GM12878 (cell line): ENCODE data around the gene RERE. TPM values are rescaled to one million over a fixed set of nuclear protein-coding genes. Genes with fewer than 3 reads are reported as not detected.

Experiments
- ATAC-seq: fragments of 200-7000 bp; cut with Tn5 transposase; 3 replicates; pipeline ENCODE4 v1.9.1; 2020; ENCODE audit warnings: mild to moderate bottlenecking, moderate library complexity
- BruUV-seq: library from RNA; stranded (reverse); fragments of 400-500 nt; replicated peaks from 2 replicates; lab custom pipeline; 2021; lab: Mats Ljungman, UMichigan
- CTCF ChIA-PET: fragments of 300-600 bp; sonication (Branson Sonifier 250); formaldehyde crosslinking; extraction: SDS; loops from one replicate; lab custom pipeline; 2021; ENCODE audit warnings: inconsistent platforms; lab: Yijun Ruan, JAX
- POLR2A ChIA-PET: fragments of 350-600 bp; formaldehyde crosslinking; extraction: SDS; loops from one replicate; lab custom pipeline; 2021; ENCODE audit warnings: inconsistent platforms; lab: Charles Lee
- RAD21 ChIA-PET: fragments of 300-600 bp; sonication (Branson Sonifier 250); formaldehyde crosslinking; loops from one replicate; lab custom pipeline; 2023; ENCODE audit warnings: antibody characterized with exemption; ENCODE audit not compliant: unreplicated experiment; lab: Charles Lee
- SMC1A ChIA-PET: fragments of 300-600 bp; sonication (Branson Sonifier 250); formaldehyde crosslinking; loops from one replicate; lab custom pipeline; 2023; ENCODE audit not compliant: unreplicated experiment, uncharacterized antibody; lab: Charles Lee
- DNase-seq: peaks from one replicate; pipeline ENCODE4 v3.0.0-alpha.2; 2011; ENCODE audit warnings: low read depth, low spot score
- FAIRE-seq: peaks from 3 replicates; lab custom pipeline; 2011; peaks lifted over from hg19 to GRCh38; lab: Jason Lieb, UNC
- H2AFZ ChIP-seq: 2 replicates; pipeline ENCODE4 v1.6.0; 2011; ENCODE audit warnings: low read depth, low read length, control low read depth; ENCODE audit not compliant: control insufficient read depth
- H3K27ac ChIP-seq: 2 replicates; pipeline ENCODE4 v1.5.1; 2011; ENCODE audit warnings: control low read depth; ENCODE audit not compliant: control insufficient read depth, insufficient read depth
- H3K27me3 ChIP-seq, 2 experiments: replicated peaks in 1 of 2; 2 replicates each; pipeline versions ENCODE4 v1.6.0 to v1.6.1; 2011; ENCODE audit warnings: low read length in 1 of 2; ENCODE audit not compliant: control insufficient read depth in 2 of 2, insufficient read depth in 2 of 2
- H3K36me3 ChIP-seq, 2 experiments: 2 replicates each; pipeline ENCODE4 v1.5.1; 2011; ENCODE audit warnings: low read length in 1 of 2; ENCODE audit not compliant: control insufficient read depth in 2 of 2, insufficient read depth in 2 of 2
- H3K4me1 ChIP-seq: 2 replicates; pipeline ENCODE4 v1.6.1; 2011; ENCODE audit warnings: mild to moderate bottlenecking, low read length, moderate library complexity, mixed read lengths; ENCODE audit not compliant: control insufficient read depth, insufficient read depth
- H3K4me2 ChIP-seq: 2 replicates; pipeline ENCODE4 v1.6.0; 2011; ENCODE audit warnings: control low read depth; ENCODE audit not compliant: control insufficient read depth, insufficient read depth
- H3K4me3 ChIP-seq: fragments of 200-600 bp; sonication (generic); 2 replicates; pipeline ENCODE4 v1.5.1; 2016
- H3K79me2 ChIP-seq: 2 replicates; pipeline ENCODE4 v1.6.0; 2011; ENCODE audit warnings: low read length; ENCODE audit not compliant: control insufficient read depth, insufficient read depth
- H3K9ac ChIP-seq: 2 replicates; pipeline ENCODE4 v1.8.0; 2011; ENCODE audit warnings: low read length, control low read depth, mixed read lengths; ENCODE audit not compliant: control insufficient read depth, insufficient read depth
- H3K9me3 ChIP-seq: replicated peaks from 3 replicates; pipeline ENCODE4 v1.5.1; 2011; ENCODE audit warnings: mild to moderate bottlenecking, low read length; ENCODE audit not compliant: control insufficient read depth, insufficient read depth
- H4K20me1 ChIP-seq: 2 replicates; pipeline ENCODE4 v1.6.0; 2011; ENCODE audit not compliant: control insufficient read depth, insufficient read depth
- CHD2 ChIP-seq: IDR thresholded peaks from 2 replicates; pipeline ENCODE4 v1.6.1; 2011; ENCODE audit warnings: low read depth, low read length, improper control_type of control experiment, borderline replicate concordance
- NR2C2 ChIP-seq: IDR thresholded peaks from 2 replicates; pipeline ENCODE4 v1.6.1; 2011; ENCODE audit warnings: borderline replicate concordance, low read depth; ENCODE audit not compliant: control insufficient read depth, insufficient read length
- PAX5 ChIP-seq: IDR thresholded peaks from 2 replicates; pipeline ENCODE4 v1.6.1; 2011; ENCODE audit warnings: low read depth, low read length, borderline replicate concordance
- PML ChIP-seq: IDR thresholded peaks from 2 replicates; pipeline ENCODE4 v1.6.1; 2012; ENCODE audit warnings: low read length, inconsistent platforms
- POLR2AphosphoS5 ChIP-seq: IDR thresholded peaks from 2 replicates; pipeline ENCODE4 v1.6.1; 2011; ENCODE audit warnings: mild to moderate bottlenecking, low read length, inconsistent platforms
- RAD51 ChIP-seq: fragments of 450-650 bp; IDR thresholded peaks from 2 replicates; pipeline ENCODE4 v1.6.1; 2016; ENCODE audit warnings: moderate library complexity, mild to moderate bottlenecking, inconsistent platforms
- WGBS: methylation state at CpG from one replicate; pipeline ENCODE4 v1.1.6; 2016; ENCODE audit warnings: low lambda C conversion rate; ENCODE audit not compliant: insufficient replicate concordance, insufficient coverage; ENCODE audit errors: missing lambda C conversion rate; 5-methylcytosine and 5-hydroxymethylcytosine counted together
- in situ Hi-C: fragments of 300-500 bp; cut with MboI; formaldehyde crosslinking; loops from 9 replicates; pipeline ENCODE4 v1.14.3; 2018; ENCODE audit warnings: mixed read lengths
- intact Hi-C: fragments of 100-400 bp; cut with micrococcal nuclease; formaldehyde crosslinking; loops from one replicate; pipeline ENCODE4 v1.14.2; 2022; ENCODE audit not compliant: unreplicated experiment
- polyA plus RNA-seq, 11 experiments: library from polyadenylated mRNA; depleted of rRNA in 4 of 11; unstranded in 6 of 11; stranded (reverse) in 5 of 11; fragments of >200 nt; fragmentation: Nextera tagmentation in 4 of 11; fragmentation: Illumina TruSeq in 1 of 11; extraction: Ambion mirVana in 4 of 11; extraction: Trizol in 1 of 11; gene quantifications; 1 replicate in 1 of 11; 2 replicates in 10 of 11; pipeline versions ENCODE4 v1.2.1 to v1.2.3, GENCODE V29; 2011 to 2016; ENCODE audit warnings: inconsistent platforms in 2 of 11, missing spikeins in 2 of 11, low read depth in 1 of 11
- total RNA-seq, 4 experiments: library from RNA; depleted of rRNA in 3 of 4; stranded (reverse); fragments of >200 nt in 3 of 4; fragmentation: Illumina TruSeq in 1 of 4; extraction: Trizol in 1 of 4; gene quantifications; 2 replicates each; pipeline versions ENCODE4 v1.2.1 to v1.2.3, GENCODE V29; 2013 to 2021

RERE gene
- total and polyA plus RNA-seq, 10 of the 15 experiments (the other 5 are each of a cell fraction or from before 2014, with no cell fraction given), result 5.2 to 60.5 (median 20.2) TPM

DNA sequence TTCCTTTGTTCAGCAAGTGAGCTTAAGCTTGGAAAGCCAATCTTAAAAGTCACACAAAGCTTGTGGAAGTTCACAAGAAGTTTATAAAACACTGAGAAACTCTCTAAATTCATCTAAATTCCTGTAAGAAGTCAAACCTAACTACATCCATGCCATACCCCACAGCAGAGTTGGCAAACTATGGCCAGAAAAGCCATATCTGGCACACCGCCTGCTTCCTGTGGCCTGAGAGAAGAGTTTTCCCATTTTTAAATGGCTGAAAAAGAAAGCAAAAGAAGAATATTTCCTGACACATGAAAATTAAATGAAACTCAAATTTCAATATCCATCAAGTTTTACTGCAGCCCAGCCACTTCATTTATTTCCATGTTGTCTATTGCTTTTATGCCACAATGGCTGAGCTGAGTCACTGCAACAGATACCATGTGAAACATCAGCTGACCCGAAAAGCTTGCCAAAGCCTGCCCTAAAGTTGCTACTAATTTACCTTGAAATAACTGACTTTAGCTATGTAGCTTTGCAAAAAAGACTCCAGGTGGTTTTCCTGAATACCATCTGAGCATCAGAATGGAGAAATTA, 262.4 kb downstream of the RERE start:
- H4K20me1 ChIP-seq, result no peaks in the 10 kb centered on the region
- H3K27me3 ChIP-seq, result no peaks in the 10 kb centered on the region
- SMC1A ChIA-PET, result interaction anchor here (0.7 to 2.4 kb wide), 20 partner anchors 8 to 294 kb away, joined by 3 to 15 read pairs (median 4); no protein-coding TSS in a partner anchor
- H3K4me1 ChIP-seq, result peaks cover 9% of the 10 kb centered on the region
- no peak overlapping the region for H3K4me3 ChIP-seq
- H3K9me3 ChIP-seq, result no peaks in the 10 kb centered on the region
- WGBS, result 46% methylated on average over 2 of the region's 2 CpGs
- peaks cover 5 to 12% of the 10 kb centered on the region in 2 experiments; a peak in 3 of 4 replicates for H3K36me3 ChIP-seq
- H3K79me2 ChIP-seq, result peaks cover 5% of the 10 kb centered on the region
- intact Hi-C loops (no loop called here), in situ Hi-C loops (no loop called here)
- no TSS peak for BruUV-seq
- H3K27ac ChIP-seq, result no peak overlapping the region; the same call in 1 of the 2 replicates
- no peak overlapping the region for H3K9ac ChIP-seq
- RAD21 ChIA-PET, result interaction anchor here (1.0 to 3.3 kb wide), 8 partner anchors 22 to 294 kb away, joined by 3 to 13 read pairs (median 4); no protein-coding TSS in a partner anchor
- DNase-seq (no peak), FAIRE-seq (no peak), ATAC-seq (peak; percentile 71)
- H3K4me2 ChIP-seq, result no peak overlapping the region
- TF ChIP-seq CHD2 (no peak), RAD51 (peak; percentile 19; the same call in 1 of the 2 replicates)
- no peak overlapping the region for H2AFZ ChIP-seq
- POLR2A ChIA-PET, result interaction anchor here (0.6 to 1.4 kb wide), 4 partner anchors 22 to 180 kb away, joined by 3 to 4 read pairs (median 3); no protein-coding TSS in a partner anchor
- CTCF ChIA-PET, result interaction anchor here (0.6 to 13.0 kb wide), 17 partner anchors 10 to 294 kb away, joined by 3 to 211 read pairs (median 4); no protein-coding TSS in a partner anchor

DNA sequence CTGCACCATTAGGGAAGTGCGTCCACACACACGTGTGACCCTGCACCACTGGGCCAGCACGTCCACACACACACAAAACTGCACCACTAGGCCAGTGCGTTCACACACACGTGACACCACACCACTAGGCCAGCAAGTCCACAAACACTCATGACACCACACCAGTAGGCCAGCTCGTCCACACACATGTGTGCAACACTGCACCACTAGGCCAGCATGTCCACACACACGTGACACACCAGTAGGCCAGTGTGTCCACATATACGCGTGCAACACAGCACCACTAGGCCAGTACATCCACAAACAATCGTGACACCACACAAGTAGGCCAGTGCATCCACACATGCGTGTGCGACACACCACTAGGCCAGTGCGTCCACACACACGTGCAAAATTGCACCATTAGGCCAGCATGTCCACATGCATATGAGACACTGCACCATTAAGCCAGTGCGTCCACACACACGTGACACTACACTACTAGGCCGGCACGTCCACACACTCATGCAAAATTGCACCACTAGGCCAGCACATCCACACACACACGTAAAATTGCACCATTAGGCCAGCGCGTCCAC, 264.5 kb downstream of the RERE start:
- ChIA-PET SMC1A (interaction anchor here (0.8 to 3.0 kb wide), 6 partner anchors 9 to 296 kb away, joined by 3 to 16 read pairs (median 4); no protein-coding TSS in a partner anchor), POLR2A (no interaction called here), RAD21 (no interaction called here), CTCF (interaction anchor here (0.7 to 2.8 kb wide), 6 partner anchors 9 to 538 kb away, joined by 3 to 17 read pairs (median 4); no protein-coding TSS in a partner anchor)
- FAIRE-seq (no peak), DNase-seq (no peak), ATAC-seq (no peak)
- Histone ChIP-seq H3K27me3 (no peaks in the 10 kb centered on the region), H2AFZ (no peak overlapping the region), H3K4me1 (peaks cover 9% of the 10 kb centered on the region), H3K9ac (no peak overlapping the region), H3K36me3 (peaks cover 5 to 12% of the 10 kb centered on the region in 2 experiments; a peak in 3 of 4 replicates), H3K9me3 (no peaks in the 10 kb centered on the region), H3K4me2 (no peak overlapping the region), H3K27ac (no peak overlapping the region), H4K20me1 (no peaks in the 10 kb centered on the region), H3K4me3 (no peak overlapping the region)
- BruUV-seq, result no TSS peak
- in situ Hi-C loops, result no loop called here
- WGBS, result 96% methylated on average over 21 of the region's 21 CpGs
- TF ChIP-seq PAX5 (peak; percentile 42; the same call in 1 of the 2 replicates), POLR2AphosphoS5 (0 out of 2 replicates have a peak, but pooled peaks have one; percentile 29), PML (no peak), NR2C2 (peak; percentile 57)
- TF ChIP-seq, all 136 proteins: peak for 3
- H3K79me2 ChIP-seq, result peaks cover 4% of the 10 kb centered on the region
- intact Hi-C loops, result no loop called here
